PC-9 (cell line): Measurements from ENCODE around the gene CSF3R. TPM values are rescaled to one million over a fixed set of nuclear protein-coding genes. Genes with fewer than 3 reads are reported as not detected.

Experiments used
- BruUV-seq: library from RNA; stranded (reverse); fragments of 400-500 nt; replicated peaks from 2 replicates; lab custom pipeline; 2021; lab: Mats Ljungman, UMichigan
- CTCF ChIA-PET: fragments of 300-600 bp; sonication (Branson Sonifier 250); formaldehyde crosslinking; loops from one replicate; lab custom pipeline; 2022; ENCODE audit warnings: antibody characterized with exemption; lab: Charles Lee
- POLR2A ChIA-PET: fragments of 300-600 bp; sonication (Branson Sonifier 250); formaldehyde crosslinking; loops from one replicate; lab custom pipeline; 2022; ENCODE audit warnings: antibody characterized with exemption; ENCODE audit not compliant: unreplicated experiment; lab: Charles Lee
- DNase-seq, 2 experiments: peaks; one replicate each; pipeline versions ENCODE4 v3.0.0 to v3.0.0-alpha.2; 2015 to 2022; ENCODE audit warnings: mixed read lengths in 1 of 2
- H2AFZ ChIP-seq: fragments of 200-600 bp; sonication (generic); 2 replicates; pipeline ENCODE4 v1.8.1; 2017; ENCODE audit warnings: antibody characterized with exemption
- H3F3A ChIP-seq: fragments of 200-600 bp; sonication (generic); 2 replicates; pipeline ENCODE4 v1.8.1; 2017; ENCODE audit warnings: antibody characterized with exemption, mild to moderate bottlenecking, low read depth; ENCODE audit not compliant: insufficient read depth
- H3K27ac ChIP-seq: fragments of 200-600 bp; sonication (generic); 2 replicates; pipeline ENCODE4 v1.6.1; 2016; ENCODE audit warnings: mixed run types
- H3K27me3 ChIP-seq: fragments of 200-600 bp; sonication (generic); 2 replicates; pipeline ENCODE4 v1.6.1; 2016; ENCODE audit warnings: low read depth, mixed run types; ENCODE audit not compliant: insufficient read depth
- H3K36me3 ChIP-seq: fragments of 200-600 bp; sonication (generic); 2 replicates; pipeline ENCODE4 v1.6.1; 2016; ENCODE audit warnings: low read depth, mixed run types
- H3K4me1 ChIP-seq: fragments of 200-600 bp; sonication (generic); replicated peaks from 2 replicates; pipeline ENCODE4 v1.6.1; 2016; ENCODE audit warnings: mixed run types; ENCODE audit not compliant: insufficient read depth
- H3K4me2 ChIP-seq: fragments of 200-600 bp; sonication (generic); 2 replicates; pipeline ENCODE4 v1.6.1; 2017; ENCODE audit warnings: mixed run types
- H3K4me3 ChIP-seq: fragments of 200-600 bp; sonication (generic); 2 replicates; pipeline ENCODE4 v1.6.1; 2016; ENCODE audit warnings: mixed run types
- H3K79me2 ChIP-seq: fragments of 200-600 bp; sonication (generic); 2 replicates; pipeline ENCODE4 v1.6.1; 2017; ENCODE audit warnings: low read depth, mixed run types
- H3K9me2 ChIP-seq: fragments of 200-600 bp; sonication (generic); 2 replicates; pipeline ENCODE4 v1.8.1; 2017; ENCODE audit warnings: mild to moderate bottlenecking; ENCODE audit not compliant: insufficient read depth
- H3K9me3 ChIP-seq: fragments of 200-600 bp; sonication (generic); 2 replicates; pipeline ENCODE4 v1.8.1; 2016; ENCODE audit warnings: low read depth; ENCODE audit not compliant: insufficient read depth
- H4K20me1 ChIP-seq: fragments of 200-600 bp; sonication (generic); 2 replicates; pipeline ENCODE4 v1.8.1; 2017; ENCODE audit not compliant: insufficient read depth
- CTCF ChIP-seq: fragments of 200-600 bp; sonication (generic); conservative IDR thresholded peaks from 2 replicates; pipeline ENCODE4 v1.6.1; 2017; ENCODE audit warnings: mixed run types, antibody characterized with exemption, mild to moderate bottlenecking, moderate library complexity
- EZH2 ChIP-seq: fragments of 200-600 bp; sonication (generic); IDR thresholded peaks from 2 replicates; pipeline ENCODE4 v1.8.0; 2017; ENCODE audit warnings: antibody characterized with exemption, low read depth
- intact Hi-C: fragments of 100-400 bp; cut with micrococcal nuclease; formaldehyde crosslinking; loops from one replicate; pipeline ENCODE4 v1.10.0; 2022; ENCODE audit not compliant: unreplicated experiment
- total RNA-seq: library from RNA; stranded (reverse); gene quantifications from 2 replicates; pipeline ENCODE4 v1.2.3, GENCODE V29; 2021

Gene CSF3R
- total RNA-seq, 1 experiment from 2014 or later, result not detected

DNA sequence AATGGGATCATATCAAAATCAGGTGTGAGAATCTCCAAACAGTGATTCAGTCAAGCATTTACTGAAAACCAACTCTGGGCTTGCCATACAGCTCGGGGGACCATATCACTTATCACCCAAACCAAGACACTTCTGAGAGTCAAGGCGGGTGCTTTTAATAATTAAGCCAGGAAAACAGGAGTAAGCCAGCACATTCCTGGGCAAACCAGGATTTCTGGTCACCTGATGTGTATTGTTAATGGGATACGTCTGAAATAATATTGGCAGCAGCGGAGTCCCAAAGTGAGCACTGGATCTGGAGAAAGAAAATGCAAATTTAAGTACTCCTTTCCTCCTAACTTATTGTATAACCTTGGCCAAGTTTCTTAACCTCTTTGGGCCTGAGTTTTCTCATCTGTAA, 50.1 kb downstream of the CSF3R start:
- intact Hi-C loops, result no loop called here
- Histone ChIP-seq H3K79me2 (no peaks in the 10 kb centered on the region), H3K9me3 (no peaks in the 10 kb centered on the region), H3K36me3 (no peaks in the 10 kb centered on the region; the same call in 1 of the 2 replicates), H3F3A (peaks cover 25% of the 10 kb centered on the region), H3K4me1 (peaks cover 29% of the 10 kb centered on the region), H2AFZ (no peak overlapping the region), H3K4me2 (no peak overlapping the region), H3K27ac (no peak overlapping the region), H4K20me1 (no peaks in the 10 kb centered on the region), H3K9me2 (no peaks in the 10 kb centered on the region), H3K4me3 (no peak overlapping the region), H3K27me3 (no peaks in the 10 kb centered on the region)
- TF ChIP-seq EZH2 (no peak), CTCF (no peak)
- CTCF ChIA-PET, result no interaction called here
- DNase-seq, result no peak
- no TSS peak for BruUV-seq
- POLR2A ChIA-PET, result no interaction called here

- peak overlapping the region; percentile 11; the same call in 1 of the 2 replicates for H3K4me2 ChIP-seq
- CTCF ChIA-PET, result interaction anchor here (0.6 kb wide), 2 partner anchors 325 to 357 kb away, joined by 12 to 14 read pairs; no protein-coding TSS in a partner anchor
- peaks cover 10% of the 10 kb centered on the region for H3K4me1 ChIP-seq
- no peak overlapping the region for H2AFZ ChIP-seq
- intact Hi-C loops, result no loop called here
- H3K27me3 ChIP-seq, result no peaks in the 10 kb centered on the region
- TF ChIP-seq CTCF (no peak), EZH2 (no peak)
- DNase-seq, result peak; percentile 23 to 53
- peaks cover 19% of the 10 kb centered on the region for H3F3A ChIP-seq
- no TSS peak for BruUV-seq
- POLR2A ChIA-PET, result no interaction called here
- no peaks in the 10 kb centered on the region for H3K9me2 ChIP-seq
- no peak overlapping the region for H3K4me3 ChIP-seq
- no peaks in the 10 kb centered on the region for H3K79me2 ChIP-seq
- H4K20me1 ChIP-seq, result no peaks in the 10 kb centered on the region
- H3K36me3 ChIP-seq, result no peaks in the 10 kb centered on the region
- no peaks in the 10 kb centered on the region for H3K9me3 ChIP-seq
- H3K27ac ChIP-seq, result no peak overlapping the region
Observed at GRCh38 chr1:36425791-36426190, 56.9 kb downstream of the CSF3R start.

GRCh38 chr1:36421649-36422048, 61.1 kb downstream of the CSF3R start:
- no peak for DNase-seq
- H3K36me3 ChIP-seq, result no peaks in the 10 kb centered on the region
- H3K27me3 ChIP-seq, result no peaks in the 10 kb centered on the region
- intact Hi-C loops, result loop anchor here (1.0 to 2.0 kb wide), 3 partner anchors 52 to 121 kb away; no protein-coding TSS in a partner anchor
- no peaks in the 10 kb centered on the region for H3K9me3 ChIP-seq
- ChIA-PET POLR2A (interaction anchor here (0.7 kb wide), 1 partner anchor 223 kb away, joined by 4 read pairs; no protein-coding TSS in a partner anchor), CTCF (interaction anchor here (0.6 to 1.6 kb wide), 4 partner anchors 23 to 185 kb away, joined by 3 read pairs; no protein-coding TSS in a partner anchor)
- peaks cover 21% of the 10 kb centered on the region for H3F3A ChIP-seq
- no peak overlapping the region for H3K4me3 ChIP-seq
- H3K4me2 ChIP-seq, result no peak overlapping the region
- no peaks in the 10 kb centered on the region for H4K20me1 ChIP-seq
- no peaks in the 10 kb centered on the region for H3K9me2 ChIP-seq
- BruUV-seq, result no TSS peak
- no peaks in the 10 kb centered on the region for H3K79me2 ChIP-seq
- H3K4me1 ChIP-seq, result peaks cover 24% of the 10 kb centered on the region
- H3K27ac ChIP-seq, result no peak overlapping the region
- TF ChIP-seq EZH2 (no peak), CTCF (no peak)
- H2AFZ ChIP-seq, result no peak overlapping the region
